ENCODE measurements around the gene DYNC2I2. TPM values are rescaled to one million over a fixed set of nuclear protein-coding genes. Genes with fewer than 3 reads are reported as not detected.

The DYNC2I2 gene
- total and polyA plus RNA-seq, 2 donors (not counting 3 experiments of a cell fraction or from before 2014, with no cell fraction given): 73.6 to 82.6 TPM

DNA sequence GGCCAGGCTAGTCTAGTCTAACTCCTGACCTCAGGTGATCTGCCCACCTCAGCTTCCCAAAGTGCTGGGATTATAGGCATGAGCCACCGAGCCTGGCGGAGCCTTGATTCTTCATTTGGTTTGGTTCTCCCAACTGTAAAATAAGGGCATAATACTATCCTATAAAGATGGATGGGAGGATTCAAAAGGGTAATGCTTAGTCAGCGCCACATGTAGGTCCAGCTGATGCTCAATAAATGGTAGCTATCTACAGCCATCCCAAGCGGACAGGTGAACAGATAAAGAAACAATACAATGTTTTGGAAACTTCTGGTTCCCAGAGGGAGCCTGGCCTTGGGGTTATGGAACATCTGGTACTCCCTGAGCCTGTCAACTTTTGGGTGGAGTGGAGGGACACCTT, 18.7 kb upstream of the DYNC2I2 start:
- TF ChIP-seq POLR2A (IDR thresholded peaks at IDR 0.05; ENCODE audit: low read depth, low read length): no peak
- no peak for TF ChIP-seq POLR2AphosphoS5 (IDR thresholded peaks at IDR 0.05; ENCODE audit: insufficient read depth, low read depth, low read length)
- TF ChIP-seq, protein P1, sequence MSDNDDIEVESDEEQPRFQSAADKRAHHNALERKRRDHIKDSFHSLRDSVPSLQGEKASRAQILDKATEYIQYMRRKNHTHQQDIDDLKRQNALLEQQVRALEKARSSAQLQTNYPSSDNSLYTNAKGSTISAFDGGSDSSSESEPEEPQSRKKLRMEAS (IDR thresholded peaks at IDR 0.05; ENCODE audit: insufficient read depth, insufficient read length): no peak
- no peak for TF ChIP-seq GATA2 (IDR thresholded peaks at IDR 0.05; ENCODE audit: insufficient read depth, insufficient read length, low read depth, low read length)
- TF ChIP-seq, protein P2, sequence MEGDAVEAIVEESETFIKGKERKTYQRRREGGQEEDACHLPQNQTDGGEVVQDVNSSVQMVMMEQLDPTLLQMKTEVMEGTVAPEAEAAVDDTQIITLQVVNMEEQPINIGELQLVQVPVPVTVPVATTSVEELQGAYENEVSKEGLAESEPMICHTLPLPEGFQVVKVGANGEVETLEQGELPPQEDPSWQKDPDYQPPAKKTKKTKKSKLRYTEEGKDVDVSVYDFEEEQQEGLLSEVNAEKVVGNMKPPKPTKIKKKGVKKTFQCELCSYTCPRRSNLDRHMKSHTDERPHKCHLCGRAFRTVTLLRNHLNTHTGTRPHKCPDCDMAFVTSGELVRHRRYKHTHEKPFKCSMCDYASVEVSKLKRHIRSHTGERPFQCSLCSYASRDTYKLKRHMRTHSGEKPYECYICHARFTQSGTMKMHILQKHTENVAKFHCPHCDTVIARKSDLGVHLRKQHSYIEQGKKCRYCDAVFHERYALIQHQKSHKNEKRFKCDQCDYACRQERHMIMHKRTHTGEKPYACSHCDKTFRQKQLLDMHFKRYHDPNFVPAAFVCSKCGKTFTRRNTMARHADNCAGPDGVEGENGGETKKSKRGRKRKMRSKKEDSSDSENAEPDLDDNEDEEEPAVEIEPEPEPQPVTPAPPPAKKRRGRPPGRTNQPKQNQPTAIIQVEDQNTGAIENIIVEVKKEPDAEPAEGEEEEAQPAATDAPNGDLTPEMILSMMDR (IDR thresholded peaks at IDR 0.05; ENCODE audit: extremely low read depth in 1 of 2, insufficient read depth in 1 of 2, low read depth in 1 of 2, low read length in 2 of 2): no peak
- TF ChIP-seq EZH2 (IDR thresholded peaks at IDR 0.05; ENCODE audit: borderline replicate concordance, low read depth, low read length, severe bottlenecking): no peak
- no peak for TF ChIP-seq MYC (IDR thresholded peaks at IDR 0.05; ENCODE audit: low read depth, low read length)
- no peak for TF ChIP-seq FOS (IDR thresholded peaks at IDR 0.05; ENCODE audit: borderline replicate concordance, insufficient read depth, low read length)
- DNase-seq (ENCODE audit: low read depth, low spot score): no peak
- H3K4me1 ChIP-seq (ENCODE audit: control insufficient read depth, extremely low read depth, insufficient read depth, low read length): no peaks in the 10 kb centered on the region
- no peaks in the 10 kb centered on the region for H4K20me1 ChIP-seq (replicated peaks; ENCODE audit: control insufficient read depth, extremely low read depth, insufficient read depth, low read length)
- H3K27me3 ChIP-seq (ENCODE audit: control insufficient read depth in 2 of 2, insufficient read depth in 2 of 2, low read length in 2 of 2): no peaks in the 10 kb centered on the region
- no peaks in the 10 kb centered on the region for H3K79me2 ChIP-seq (ENCODE audit: control insufficient read depth, insufficient read depth, low read length)
- FAIRE-seq: no peak
- dilution Hi-C loops (cut with MboI; ENCODE audit: extremely low pct_ligation_motif_present, low sequenced_read_pairs): no loop called here
- H3K4me2 ChIP-seq (ENCODE audit: insufficient read depth, low read length): no peak overlapping the region
- no peak overlapping the region for H3K4me3 ChIP-seq (replicated peaks in 1 of 3; ENCODE audit: insufficient read depth in 1 of 3, low read depth in 1 of 3, low read length in 3 of 3)
- intact Hi-C loops (cut with micrococcal nuclease): no loop called here
- POLR2A ChIA-PET: no interaction called here
- H3K27ac ChIP-seq (ENCODE audit: insufficient read depth, low read depth, low read length): no peak overlapping the region
- no peak overlapping the region for H3K9ac ChIP-seq (replicated peaks; ENCODE audit: extremely low read depth, insufficient read depth, low read length)
- CTCF ChIA-PET: interaction anchor here (1.6 to 2.3 kb wide), 3 partner anchors 27 to 40 kb away, joined by 4 to 7 read pairs (median 4); partner anchors contain the start of gene PKN3
- H2AFZ ChIP-seq (ENCODE audit: low read depth, low read length): no peak overlapping the region
- no peaks in the 10 kb centered on the region for H3K9me3 ChIP-seq (replicated peaks; ENCODE audit: control insufficient read depth, insufficient read depth, low read length)
- no TSS peak for BruUV-seq (replicated peaks)
- no peaks in the 10 kb centered on the region for H3K36me3 ChIP-seq (ENCODE audit: control insufficient read depth in 2 of 2, extremely low read depth in 1 of 2, insufficient read depth in 2 of 2, low read length in 2 of 2)
- no peaks in the 10 kb centered on the region for H3K9me1 ChIP-seq (replicated peaks; ENCODE audit: control insufficient read depth, extremely low read depth, insufficient read depth, low read length)

Measured in endothelial cell of umbilical vein (primary cell).